GM12891 (cell line): ENCODE data around the gene ADNP.

Source experiments
- POLR2A ChIP-seq: IDR thresholded peaks from 2 replicates; pipeline ENCODE4 v1.6.1; 2011; ENCODE audit warnings: low read depth, low read length, control low read depth
- POLR2AphosphoS5 ChIP-seq: IDR thresholded peaks from 2 replicates; pipeline ENCODE4 v1.6.1; 2011; ENCODE audit warnings: low read depth, low read length, control low read depth
- POU2F2 ChIP-seq: IDR thresholded peaks from 2 replicates; pipeline ENCODE4 v1.6.1; 2011; ENCODE audit warnings: low read depth, mild to moderate bottlenecking, control low read depth, low read length, moderate library complexity
- SPI1 ChIP-seq: IDR thresholded peaks from 2 replicates; pipeline ENCODE4 v1.6.1; 2011; ENCODE audit warnings: low read depth, low read length, control low read depth
- TAF1 ChIP-seq: IDR thresholded peaks from 2 replicates; pipeline ENCODE4 v1.6.1; 2011; ENCODE audit warnings: low read depth, low read length, control low read depth

- TF ChIP-seq POLR2A (no peak), POLR2AphosphoS5 (no peak), TAF1 (no peak), POU2F2 (no peak), SPI1 (no peak)
These were observed 76.6 kb downstream of the ADNP start for GRCh38 chr20:50854506-50855249.
